Left renal pelvis (tissue), 4 donors: ENCODE results near the gene ORC4. TPM values are rescaled to one million over a fixed set of nuclear protein-coding genes. Genes with fewer than 3 reads are reported as not detected.
A peak's percentile ranks its signal among the peaks of the same experiment; 100 is the strongest.
"Not testable (repeated sequence)": the region's sequence is repeated elsewhere in the genome, so short reads cannot be mapped to it uniquely, and the experiment has no call there.

Experiments used
- DNase-seq, 4 donors: peaks; one replicate each; pipeline ENCODE4 v3.0.0-alpha.2; 2013; ENCODE audit warnings: low read depth in 4 of 4, low spot score in 3 of 4
- polyA plus RNA-seq, 4 donors: library from polyadenylated mRNA; unstranded; fragments of 120-200 nt; gene quantifications; one replicate each; pipeline ENCODE4 v1.2.1, GENCODE V29; 2013; ENCODE audit not compliant: insufficient read length in 4 of 4

ORC4 gene
- polyA plus RNA-seq, 4 donors = 73.7 to 141 (median 127) TPM

DNA sequence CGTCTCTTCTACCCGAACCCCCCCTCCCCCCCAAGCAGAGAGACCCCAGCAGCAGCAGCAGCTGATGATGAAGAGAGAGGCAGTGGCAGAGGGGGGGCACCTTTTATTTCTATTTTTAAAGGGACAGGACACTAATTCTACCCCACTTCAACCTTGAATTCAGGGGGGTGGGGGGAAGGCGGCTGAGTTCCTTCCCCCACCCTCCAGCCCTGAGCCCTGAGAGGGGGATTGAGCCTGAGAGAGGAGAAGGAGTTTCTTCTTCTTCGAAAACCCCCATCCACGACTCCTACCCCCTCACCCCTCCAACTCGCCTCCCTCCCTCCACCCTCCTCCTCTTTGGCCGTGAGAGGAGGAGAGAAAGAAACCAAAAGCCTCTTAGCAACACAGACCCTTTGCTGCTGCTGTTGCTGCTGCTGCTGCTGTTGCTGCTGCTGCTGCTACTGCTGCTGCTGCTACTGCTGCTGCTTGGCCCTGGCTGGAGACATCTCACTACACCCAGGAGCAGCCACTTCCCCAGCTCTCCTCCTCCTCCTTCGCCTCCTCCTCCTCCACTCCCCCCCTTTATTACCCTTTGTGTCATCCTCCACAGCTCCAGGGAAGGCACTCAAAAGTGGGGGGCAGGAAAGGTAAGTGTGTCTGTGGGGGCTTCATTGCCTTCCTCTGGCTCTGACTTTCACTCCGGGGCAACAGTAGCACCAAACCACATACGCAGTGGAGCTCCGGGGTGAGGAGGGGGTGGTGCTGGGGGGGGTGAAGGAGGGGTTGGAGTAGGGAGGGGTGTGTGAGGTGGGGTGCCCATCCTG is 723 bp upstream of the ORC4 start, which contains the start of gene MBD5:
Gene MBD5, plus strand, starts transcription at position 33 of the 803 bp plus-strand sequence.
- DNase-seq = peak in 1 of 4 donors; percentile 49

DNA sequence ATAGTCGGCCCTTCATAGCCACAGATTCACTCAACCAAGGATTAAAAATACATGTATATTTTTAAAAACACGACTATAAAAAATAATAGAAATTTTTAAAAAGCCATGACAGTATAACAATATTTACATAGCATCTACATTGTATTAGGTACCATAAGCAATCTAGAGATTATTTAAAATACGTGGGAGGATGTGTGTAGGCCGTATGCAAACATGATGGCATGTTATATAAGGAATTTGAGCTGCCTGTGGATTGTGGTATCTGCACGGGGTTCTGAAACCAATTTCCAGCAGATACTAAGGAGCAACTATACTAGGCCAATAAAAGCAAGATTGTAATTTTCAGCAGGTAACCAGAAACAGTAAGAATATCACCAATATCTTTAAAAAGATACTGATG is 5.9 kb downstream of the ORC4 start:
- DNase-seq = no peak

DNA sequence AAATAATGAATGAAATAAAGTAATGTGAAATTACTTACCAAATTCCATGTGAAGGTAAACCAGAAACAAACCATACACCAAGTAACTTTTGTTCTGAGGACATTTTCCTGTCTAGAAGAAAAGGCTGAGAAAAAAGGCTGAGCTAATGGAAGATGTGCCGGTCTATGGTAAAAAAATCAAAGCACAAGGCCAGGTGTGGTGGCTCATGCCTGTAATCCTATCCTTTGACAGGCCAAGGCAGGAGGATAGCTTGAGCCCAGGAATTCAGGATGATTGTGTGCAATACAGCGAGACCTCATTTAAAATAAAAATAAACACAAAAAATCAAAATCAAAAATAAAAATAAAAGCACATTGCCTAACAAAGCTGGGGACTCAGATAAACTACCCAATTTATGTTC is 6.7 kb downstream of the ORC4 start:
- DNase-seq = peak in 1 of 4 donors; percentile 16

DNA sequence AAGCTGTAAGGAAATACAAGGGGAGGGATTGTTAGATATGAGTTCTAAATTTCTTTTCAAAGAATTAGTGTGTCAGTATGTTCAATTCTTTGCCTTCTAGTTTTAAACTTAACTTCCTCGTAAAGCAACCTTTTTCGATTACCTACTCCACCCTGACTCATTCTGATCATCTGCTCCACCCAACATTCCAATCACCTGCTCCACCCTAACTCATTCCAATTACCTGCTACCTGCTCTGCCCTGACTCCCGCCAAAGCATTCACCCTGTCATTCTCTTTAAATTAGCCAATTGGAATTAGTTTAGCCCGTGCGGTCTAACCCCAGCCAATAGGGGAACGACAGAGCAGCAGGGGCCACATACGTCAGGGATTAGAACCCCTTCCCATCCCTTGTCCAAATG is 12.1 kb downstream of the ORC4 start:
- DNase-seq = not testable (repeated sequence)

DNA sequence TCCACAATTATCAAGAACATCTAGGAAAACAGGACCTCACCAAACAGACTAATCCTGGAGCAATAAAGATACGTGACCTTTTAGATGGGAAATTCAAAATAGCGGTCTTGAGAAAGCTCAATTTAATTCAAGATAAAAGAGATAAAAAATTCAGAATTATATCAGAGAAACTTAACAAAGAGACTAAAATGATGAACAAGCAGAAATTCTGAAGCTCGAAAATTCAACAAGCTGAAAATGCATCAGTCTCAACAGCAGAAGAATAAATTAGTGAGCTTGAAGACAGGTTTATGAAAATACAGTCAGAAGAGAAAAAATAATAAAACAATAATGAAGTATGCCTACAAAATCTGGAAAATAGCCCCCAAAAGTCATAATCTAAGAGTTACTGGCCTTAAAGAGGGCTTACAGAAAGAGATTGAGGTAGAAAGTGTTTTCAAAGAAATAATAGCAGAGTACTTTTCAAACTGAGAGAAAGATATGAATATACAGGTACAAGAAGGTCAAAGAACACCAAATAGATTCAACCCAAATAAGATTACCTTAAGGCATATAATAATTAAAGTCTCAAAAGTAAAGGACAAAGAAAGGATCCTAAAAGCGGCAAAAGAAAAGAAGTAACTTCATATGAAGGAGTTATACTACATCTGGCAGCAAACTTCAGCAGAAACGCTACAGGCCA is 13.2 kb downstream of the ORC4 start:
- DNase-seq = no peak

DNA sequence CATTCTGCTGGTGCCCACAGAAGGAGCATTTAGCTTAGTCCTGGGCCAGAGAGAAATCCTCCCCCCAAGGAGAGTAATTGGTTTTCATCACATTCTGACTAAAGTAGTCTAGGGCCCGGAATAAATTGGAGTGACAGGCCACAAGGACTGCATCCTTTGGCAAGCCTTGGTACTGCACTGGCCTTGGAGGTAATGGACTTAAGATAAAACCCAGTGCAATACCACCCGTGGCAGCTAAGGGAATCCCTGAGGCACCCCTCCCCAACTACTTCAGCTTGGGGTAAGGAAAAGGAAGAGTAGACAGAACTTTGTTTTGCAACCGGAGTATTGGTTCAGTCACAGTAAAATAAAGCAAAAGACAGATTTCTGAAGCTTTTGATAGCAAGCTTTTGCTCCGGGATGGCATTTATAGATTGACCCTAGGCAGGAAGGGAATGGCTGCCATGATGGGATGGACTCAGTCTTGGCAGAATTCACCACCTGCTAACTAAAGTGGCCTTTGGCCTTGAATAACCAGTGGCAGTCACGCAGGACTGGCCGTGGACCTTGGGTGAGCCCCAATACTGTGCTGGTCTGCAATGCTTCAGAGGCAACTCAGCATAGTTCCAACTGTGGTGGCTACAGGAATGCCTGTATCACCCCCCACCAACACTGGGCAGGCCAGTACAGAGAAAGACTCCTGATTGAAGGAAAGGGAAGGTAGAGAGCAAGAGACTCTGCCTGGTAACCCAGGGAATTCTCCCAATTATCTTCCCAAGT is 14.1 kb downstream of the ORC4 start:
- DNase-seq = no peak

DNA sequence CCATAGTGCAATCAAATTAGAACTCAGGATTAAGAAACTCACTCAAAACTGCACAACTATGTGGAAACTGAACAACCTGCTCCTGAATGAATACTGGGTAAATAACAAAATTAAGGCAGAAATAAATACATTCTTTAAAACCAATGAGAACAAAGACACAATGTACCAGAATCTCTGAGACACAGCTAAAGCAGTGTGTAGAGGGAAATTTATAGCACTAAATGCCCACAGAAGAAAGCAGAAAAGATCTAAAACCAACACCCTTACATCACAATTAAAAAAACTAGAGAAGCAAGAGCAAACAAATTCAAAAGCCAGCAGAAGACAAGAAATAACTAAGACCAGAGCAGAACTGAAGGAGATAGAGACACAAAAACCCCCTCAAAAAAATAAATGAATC is 18.1 kb downstream of the ORC4 start:
- not testable (repeated sequence) for DNase-seq

DNA sequence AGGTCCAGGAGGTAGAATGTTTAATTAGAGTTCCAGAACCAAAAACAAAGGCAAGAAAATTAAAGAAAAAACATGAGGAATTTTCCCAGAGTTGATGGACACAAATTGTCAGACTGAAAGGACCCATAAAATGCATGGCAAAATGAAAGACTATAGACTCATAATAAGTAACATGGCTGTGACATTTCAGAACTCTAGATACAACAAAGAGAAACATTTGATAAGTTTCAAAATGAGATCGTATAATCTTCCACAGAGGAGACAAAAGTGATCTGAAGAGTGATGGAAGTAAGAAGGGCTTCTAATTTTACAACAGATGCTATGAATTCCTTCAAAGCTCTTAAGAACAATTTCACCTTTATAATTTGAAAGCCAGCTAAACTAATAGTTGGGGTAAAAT is 20.4 kb downstream of the ORC4 start:
- DNase-seq = no peak

DNA sequence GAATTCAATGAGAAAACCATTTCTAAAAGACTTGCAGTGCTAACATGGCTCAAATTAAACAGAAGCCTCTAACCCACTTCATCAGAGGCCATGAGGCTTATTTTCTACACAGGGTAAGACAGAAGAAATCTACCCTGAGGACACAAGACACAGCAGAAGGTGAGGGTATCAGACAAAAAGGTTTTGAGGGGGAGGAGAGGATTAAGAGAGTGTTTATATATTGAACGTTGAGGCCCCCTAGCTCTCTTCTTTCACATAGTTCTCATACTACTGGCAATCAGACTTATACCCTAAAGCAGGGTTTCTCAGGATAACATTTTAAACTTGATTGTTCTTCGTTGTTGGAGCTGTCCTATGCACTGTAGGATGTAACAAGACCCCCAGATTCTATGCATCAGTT is 21.4 kb downstream of the ORC4 start:
- DNase-seq = no peak

DNA sequence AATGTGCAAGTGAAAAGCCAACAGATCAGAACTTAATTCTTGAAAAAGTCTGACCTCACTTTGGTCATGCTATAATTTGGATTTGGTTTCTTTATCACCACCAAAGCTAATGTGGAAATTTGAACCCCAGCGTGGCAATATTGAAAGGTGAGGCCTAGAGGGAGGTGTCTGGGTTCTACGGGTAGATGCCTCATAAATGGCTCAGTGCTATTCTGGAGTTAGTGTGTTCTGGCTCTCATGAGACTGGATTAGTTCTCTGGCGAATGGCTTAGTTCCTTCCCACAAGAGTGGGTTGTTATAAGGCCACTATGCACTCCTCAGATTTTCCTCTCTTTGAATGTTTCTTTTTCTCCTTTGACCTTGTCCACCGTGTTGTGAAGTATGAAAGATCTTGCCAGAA is 22.3 kb downstream of the ORC4 start:
- no peak for DNase-seq

DNA sequence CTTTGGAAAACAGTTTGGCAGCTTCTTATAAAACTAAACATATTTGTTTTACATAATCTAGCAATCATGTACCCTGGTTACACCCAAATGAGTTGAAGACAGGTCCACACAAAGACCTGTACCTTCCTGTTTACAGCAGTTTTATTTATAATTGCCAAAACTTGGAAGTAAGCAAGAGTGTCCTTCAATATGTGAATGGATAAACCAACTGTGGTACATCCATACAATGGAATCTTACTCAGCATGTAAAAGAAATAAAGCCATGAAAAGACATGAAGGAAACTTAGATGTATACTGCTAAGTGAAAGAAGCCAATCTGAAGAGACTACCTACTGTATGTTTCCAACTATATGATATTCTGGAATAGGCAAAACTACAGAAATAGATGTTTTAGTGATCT is 23.7 kb downstream of the ORC4 start:
- DNase-seq = no peak

DNA sequence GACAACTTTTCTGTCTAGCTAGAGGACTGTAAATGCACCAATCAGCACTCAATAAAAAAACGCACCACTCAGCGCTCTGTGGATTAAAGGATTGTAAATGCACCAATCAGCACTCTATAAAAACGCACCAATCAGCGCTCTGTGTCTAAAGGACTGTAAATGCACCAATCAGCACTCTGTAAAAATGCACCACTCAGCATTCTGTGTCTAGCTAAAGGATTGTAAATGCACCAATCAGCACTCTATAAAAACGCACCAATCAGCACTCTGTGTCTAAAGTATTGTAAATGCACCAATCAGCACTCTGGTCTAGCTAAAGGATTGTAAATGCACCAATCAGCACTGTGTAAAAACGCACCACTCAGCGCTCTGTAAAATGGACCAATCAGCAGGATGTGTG is 25.6 kb downstream of the ORC4 start:
- not testable (repeated sequence) for DNase-seq

DNA sequence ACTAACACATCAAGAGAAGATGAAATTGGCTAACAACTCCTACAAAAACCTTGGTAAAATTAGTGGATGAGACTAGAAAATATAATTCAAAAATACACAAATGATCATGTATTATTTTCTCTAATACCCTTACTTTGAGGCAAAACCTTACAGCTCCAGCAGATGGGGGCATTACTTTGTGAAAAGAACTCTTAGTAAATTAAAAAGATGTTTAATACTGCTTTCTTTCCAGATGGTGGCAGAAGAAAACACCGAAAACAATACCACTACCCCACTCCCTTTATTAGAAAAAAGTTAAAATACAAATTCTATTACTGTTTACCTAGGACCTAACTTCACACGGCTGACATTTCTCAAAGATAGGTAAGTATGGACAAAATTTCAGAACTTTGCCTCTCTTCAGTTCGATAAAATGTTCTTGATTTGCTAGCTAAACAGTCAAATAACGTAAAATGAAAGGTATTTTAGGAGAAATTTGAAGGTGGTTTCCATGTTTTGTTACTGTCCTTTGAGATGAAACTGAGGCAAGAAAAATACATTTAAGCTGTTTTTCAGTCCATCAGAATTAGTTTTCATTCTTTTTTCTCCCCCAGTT is 30.6 kb downstream of the ORC4 start:
- peak in 2 of 4 donors; percentile 22 to 26 for DNase-seq

DNA sequence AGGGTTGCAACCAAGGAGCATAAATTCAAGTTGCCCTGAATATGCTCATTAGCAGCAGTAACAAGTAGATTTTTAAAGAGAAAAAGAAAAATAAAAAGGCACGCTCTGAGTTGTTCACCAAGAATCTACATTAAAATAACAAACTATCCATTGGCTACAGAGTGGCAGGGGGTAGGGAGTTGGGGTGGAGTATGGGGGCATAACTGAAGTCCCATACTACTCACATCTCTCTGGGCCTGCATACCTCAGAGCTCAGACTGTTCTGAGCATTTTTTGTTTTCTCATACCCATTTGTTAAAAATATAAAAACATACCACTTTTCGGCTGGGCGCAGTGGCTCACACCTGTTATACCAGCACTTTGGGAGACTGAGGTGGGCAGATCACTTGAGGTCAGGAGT is 31.4 kb downstream of the ORC4 start:
- DNase-seq = no peak

DNA sequence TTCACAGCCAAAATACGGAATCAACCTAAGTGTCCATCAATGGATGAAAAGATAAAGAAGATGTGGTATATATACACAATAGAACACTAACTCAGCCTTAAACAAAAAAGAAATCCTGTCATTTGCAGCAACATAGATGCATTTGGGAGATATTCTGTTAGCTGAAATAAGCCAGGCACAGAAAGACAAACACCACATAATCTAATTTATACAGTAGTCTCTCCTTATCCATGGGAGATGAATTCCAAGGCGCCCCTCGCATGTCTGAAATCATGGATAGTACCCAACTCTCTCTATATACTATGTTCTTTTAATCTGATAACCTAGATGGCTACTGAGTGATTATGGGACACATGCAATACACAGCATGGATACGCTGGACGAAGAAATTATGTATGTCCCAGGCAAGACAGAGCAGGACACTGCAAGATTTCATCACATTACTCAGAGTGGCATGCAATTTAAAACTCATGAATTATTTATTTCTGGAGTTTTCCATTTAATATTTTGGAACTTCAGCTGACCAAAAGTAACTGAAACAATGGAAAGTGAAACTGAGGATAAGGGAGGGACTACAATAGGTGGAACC is 39.5 kb downstream of the ORC4 start:
- DNase-seq = no peak

DNA sequence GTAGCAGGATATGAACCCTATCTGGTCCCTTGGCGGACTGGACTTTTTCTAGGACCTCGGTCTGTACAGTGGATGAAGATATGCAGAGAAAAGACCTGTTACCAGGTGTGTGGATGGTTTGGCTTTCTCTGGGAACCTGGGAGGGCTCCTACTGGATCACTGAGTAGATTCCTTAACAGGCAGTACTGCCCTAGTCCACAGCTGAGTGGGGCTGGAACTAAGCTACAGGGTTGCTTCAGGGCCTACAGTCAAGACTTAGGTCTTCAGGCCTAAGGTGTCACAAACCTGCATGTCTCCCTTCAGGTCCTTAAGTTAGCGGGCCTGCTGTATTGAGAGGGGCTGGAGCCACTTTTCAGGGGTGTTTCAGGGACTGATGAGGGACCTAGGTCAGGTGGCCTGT is 42.9 kb downstream of the ORC4 start:
- no peak for DNase-seq

DNA sequence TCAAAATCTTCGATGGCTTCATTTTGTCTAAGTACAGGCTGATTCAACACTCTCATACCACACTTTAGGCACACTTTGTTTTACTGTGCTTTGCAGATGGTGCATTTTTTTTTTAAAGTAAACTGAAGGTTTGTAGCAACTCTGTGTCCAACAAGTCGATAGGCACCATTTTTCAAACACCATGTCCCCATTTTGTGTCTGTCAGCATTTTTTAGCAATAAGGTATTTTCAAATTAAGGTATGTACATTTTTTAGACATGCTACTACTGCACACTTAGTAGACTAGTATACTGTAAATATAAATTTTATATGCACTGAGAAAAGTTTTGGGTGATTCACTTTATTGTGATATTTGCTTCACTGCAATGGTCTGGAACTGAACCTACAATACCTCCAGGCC is 44.4 kb downstream of the ORC4 start:
- DNase-seq = no peak

DNA sequence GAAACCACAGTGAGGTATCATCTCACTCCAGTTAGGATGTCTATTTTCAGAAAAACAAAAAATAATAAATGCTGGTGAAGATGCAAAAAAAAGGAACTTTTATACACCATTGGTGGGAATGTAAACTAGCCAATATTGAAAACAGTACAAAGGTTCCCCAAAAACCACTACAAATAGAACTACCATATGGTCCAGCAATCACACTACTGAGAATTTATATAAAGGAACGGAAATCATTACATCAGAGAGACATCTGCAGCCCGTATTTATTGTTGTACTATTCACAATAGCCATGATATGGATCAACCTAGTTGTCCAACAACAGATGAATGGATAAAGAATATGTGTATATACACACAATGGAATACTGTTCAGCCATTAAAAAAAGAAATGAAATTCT is 52.0 kb downstream of the ORC4 start:
- no peak for DNase-seq

DNA sequence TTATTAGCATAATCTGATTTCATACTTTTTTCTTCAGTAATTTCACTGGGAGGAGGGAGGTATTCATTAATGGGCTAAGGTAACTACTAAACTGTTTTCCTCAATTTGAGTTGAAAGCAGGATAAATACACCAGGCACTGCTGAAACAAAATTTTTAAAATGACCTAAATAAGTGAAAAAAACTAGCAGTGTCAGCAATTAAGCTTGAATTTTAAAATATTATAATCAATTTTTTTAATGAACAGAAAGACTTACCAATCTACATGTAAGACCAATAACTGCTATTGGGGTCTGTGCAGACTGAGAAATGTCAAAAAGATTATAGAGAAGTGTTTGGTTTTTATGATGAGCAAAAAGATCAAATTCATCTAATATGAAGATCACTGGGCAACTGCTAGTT is 68.4 kb downstream of the ORC4 start:
- DNase-seq = no peak

DNA sequence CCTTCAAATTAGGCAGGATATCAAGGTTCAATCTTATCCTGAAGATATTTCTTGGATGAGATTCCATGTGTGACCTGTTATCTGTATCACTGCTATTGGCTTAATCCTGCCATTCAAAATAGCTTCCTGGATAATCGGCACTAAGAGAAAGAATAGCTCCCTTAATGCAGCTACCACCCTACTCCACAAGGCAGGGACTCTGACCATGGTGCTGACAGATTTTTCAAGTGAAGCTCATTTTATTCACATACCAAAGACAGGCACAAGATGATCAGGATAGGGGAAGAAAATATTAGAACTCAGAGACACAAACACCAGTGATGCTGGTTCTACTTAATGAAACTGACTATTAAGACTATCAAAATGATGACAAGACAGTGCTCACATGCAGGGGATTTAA is 74.9 kb downstream of the ORC4 start:
- no peak for DNase-seq

DNA sequence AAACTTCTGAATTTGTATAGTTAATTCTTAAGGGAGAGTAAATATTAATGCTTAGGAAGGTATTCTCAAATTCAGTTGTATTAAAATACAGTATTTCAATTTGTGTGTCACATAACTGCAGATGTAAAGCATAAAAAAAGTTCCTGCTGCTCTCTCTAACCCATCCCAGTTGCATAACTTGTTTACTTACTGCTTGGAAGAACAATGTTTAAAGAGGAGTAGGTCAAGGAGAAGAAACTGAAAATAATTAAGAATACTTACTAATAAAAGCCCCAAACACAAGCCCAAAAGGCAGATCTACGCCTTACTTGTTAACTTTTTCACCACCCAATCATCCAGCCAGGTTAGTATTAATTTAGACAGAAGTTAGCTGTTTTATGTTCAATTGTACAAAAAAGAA is 81.2 kb downstream of the ORC4 start:
- DNase-seq = no peak
